ENCODE results near the gene BIN1.

- no peak for TF ChIP-seq EZH2phosphoT487 (IDR thresholded peaks at IDR 0.05; ENCODE audit: insufficient read depth, low read depth)
- TF ChIP-seq EZH2 (IDR thresholded peaks at IDR 0.05; ENCODE audit: insufficient read depth, poor library complexity, severe bottlenecking): no peak
These were observed 21.7 kb downstream of the BIN1 start for GRCh38 chr2:127085317-127085681.
